HFF-Myc (cell line): Measurements from ENCODE around the gene SPTBN4.

Experiments used
- DNase-seq: peaks from one replicate; pipeline ENCODE4 v3.0.0-alpha.2; 2011; ENCODE audit warnings: low read depth; ENCODE audit errors: extremely low read depth
- H3K4me3 ChIP-seq: replicated peaks from 2 replicates; pipeline ENCODE4 v1.5.1; 2011; ENCODE audit warnings: low read depth, mild to moderate bottlenecking, control low read depth, low read length
- CTCF ChIP-seq: IDR thresholded peaks from 2 replicates; pipeline ENCODE4 v1.5.1; 2012; ENCODE audit warnings: mild to moderate bottlenecking, low read depth, low read length, control low read depth; ENCODE audit errors: missing control alignments

The SPTBN4 gene

GRCh38 chr19:40584007-40584406 is 117.2 kb downstream of the SPTBN4 start:
- no peak for DNase-seq
- peak; percentile 36 for TF ChIP-seq CTCF
- H3K4me3 ChIP-seq: no peak overlapping the region

- no peak for DNase-seq
- TF ChIP-seq CTCF: no peak
- no peak overlapping the region for H3K4me3 ChIP-seq
Observed at GRCh38 chr19:40585241-40585981, 118.6 kb downstream of the SPTBN4 start.

GRCh38 chr19:40585982-40586422 is 119.2 kb downstream of the SPTBN4 start:
- no peak for DNase-seq
- H3K4me3 ChIP-seq: no peak overlapping the region
- TF ChIP-seq CTCF: no peak

- no peak for TF ChIP-seq CTCF
- no peak for DNase-seq
Observed at GRCh38 chr19:40586611-40587010, 119.8 kb downstream of the SPTBN4 start.

GRCh38 chr19:40588110-40588854 is 121.5 kb downstream of the SPTBN4 start:
- no peak for DNase-seq
- no peak for TF ChIP-seq CTCF
- no peak overlapping the region for H3K4me3 ChIP-seq

More at GRCh38 chr19:40586611-40587010, 119.8 kb downstream of the SPTBN4 start:
- no peak overlapping the region for H3K4me3 ChIP-seq

GRCh38 chr19:40588926-40589569 is 122.2 kb downstream of the SPTBN4 start:
- no peak overlapping the region for H3K4me3 ChIP-seq
- no peak for TF ChIP-seq CTCF
- no peak for DNase-seq
